Calu3 (cell line): ENCODE data around the gene KIF26B. TPM values are rescaled to one million over a fixed set of nuclear protein-coding genes. Genes with fewer than 3 reads are reported as not detected.
"Not testable (repeated sequence)": the region's sequence is repeated elsewhere in the genome, so short reads cannot be mapped to it uniquely, and the experiment has no call there.

Experiments used
- BruUV-seq: library from RNA; stranded (reverse); fragments of 400-500 nt; replicated peaks from 2 replicates; lab custom pipeline; 2021; lab: Mats Ljungman, UMichigan
- CTCF ChIA-PET: fragments of 300-600 bp; sonication (Branson Sonifier 250); formaldehyde crosslinking; loops from one replicate; lab custom pipeline; 2022; ENCODE audit warnings: antibody characterized with exemption; lab: Charles Lee
- DNase-seq: peaks from one replicate; pipeline ENCODE4 v3.0.0; 2022
- H3K27ac Mint-ChIP-seq: one replicate; pipeline ENCODE4 v1.8.0; 2022; ENCODE audit warnings: mixed read lengths; ENCODE audit not compliant: unreplicated experiment
- H3K27me3 Mint-ChIP-seq: one replicate; pipeline ENCODE4 v1.8.0; 2022; ENCODE audit warnings: mixed read lengths; ENCODE audit not compliant: unreplicated experiment
- H3K36me3 Mint-ChIP-seq: one replicate; pipeline ENCODE4 v1.8.0; 2022; ENCODE audit warnings: mild to moderate bottlenecking, moderate library complexity, mixed read lengths; ENCODE audit not compliant: insufficient read depth, unreplicated experiment
- H3K4me1 Mint-ChIP-seq: one replicate; pipeline ENCODE4 v1.8.0; 2022; ENCODE audit warnings: mild to moderate bottlenecking, low read depth, mixed read lengths; ENCODE audit not compliant: unreplicated experiment
- H3K4me3 Mint-ChIP-seq: one replicate; pipeline ENCODE4 v1.8.0; 2022; ENCODE audit warnings: mild to moderate bottlenecking, low read depth, moderate library complexity, mixed read lengths; ENCODE audit not compliant: unreplicated experiment
- H3K9me3 Mint-ChIP-seq: one replicate; pipeline ENCODE4 v1.8.0; 2022; ENCODE audit warnings: low read depth, mixed read lengths; ENCODE audit not compliant: unreplicated experiment
- CTCF ChIP-seq: fragments of 200-600 bp; IDR thresholded peaks from one replicate; pipeline ENCODE4 v1.8.0; 2022; ENCODE audit warnings: antibody characterized with exemption; ENCODE audit not compliant: unreplicated experiment
- intact Hi-C: fragments of 100-400 bp; cut with micrococcal nuclease; formaldehyde crosslinking; loops from one replicate; pipeline ENCODE4 v1.10.0; 2022; ENCODE audit not compliant: unreplicated experiment
- total RNA-seq: library from RNA; stranded (reverse); gene quantifications from 2 replicates; pipeline ENCODE4 v1.2.3, GENCODE V29; 2022

KIF26B gene
- total RNA-seq, 1 experiment from 2014 or later = 1.1 TPM

DNA sequence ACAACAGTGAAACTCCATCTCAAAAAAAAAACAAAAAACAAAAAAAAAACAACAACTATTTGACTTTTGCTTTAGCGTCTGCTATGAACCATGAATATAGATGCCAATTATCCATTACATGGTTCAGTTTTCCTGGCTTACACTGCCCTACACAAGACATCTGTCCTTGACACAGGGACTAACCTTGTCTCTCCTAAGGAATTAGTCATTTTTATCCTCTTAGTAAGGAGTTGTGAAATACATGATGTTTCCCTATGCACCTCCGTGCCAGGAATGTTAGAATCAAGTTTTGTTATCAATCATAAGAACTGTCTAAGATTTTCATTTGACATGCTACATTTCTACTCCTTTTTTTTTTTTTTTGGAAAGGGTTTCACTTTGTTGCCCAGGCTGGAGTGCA, 241.8 kb downstream of the KIF26B start:
- H3K4me3 Mint-ChIP-seq = no peak overlapping the region
- DNase-seq = no peak
- H3K4me1 Mint-ChIP-seq = no peaks in the 10 kb centered on the region
- H3K27ac Mint-ChIP-seq = no peak overlapping the region
- no peaks in the 10 kb centered on the region for H3K27me3 Mint-ChIP-seq
- intact Hi-C loops = loop anchor here (10.0 kb wide), 1 partner anchor 608 kb away; no protein-coding TSS in a partner anchor
- H3K36me3 Mint-ChIP-seq = no peaks in the 10 kb centered on the region
- CTCF ChIA-PET = no interaction called here
- no peak for TF ChIP-seq CTCF
- peaks cover 6% of the 10 kb centered on the region for H3K9me3 Mint-ChIP-seq
- no TSS peak for BruUV-seq

- BruUV-seq = no TSS peak
- Mint-ChIP-seq H3K4me3 (no peak overlapping the region), H3K36me3 (no peaks in the 10 kb centered on the region), H3K27ac (no peak overlapping the region), H3K9me3 (peaks cover 4% of the 10 kb centered on the region), H3K27me3 (no peaks in the 10 kb centered on the region), H3K4me1 (no peaks in the 10 kb centered on the region)
- DNase-seq = no peak
- no peak for TF ChIP-seq CTCF
- intact Hi-C loops = loop anchor here (10.0 kb wide), 1 partner anchor 607 kb away; no protein-coding TSS in a partner anchor
- CTCF ChIA-PET = no interaction called here
These were observed 243.0 kb downstream of the KIF26B start for GRCh38 chr1:245397771-245398170.

GRCh38 chr1:245398180-245398579, 243.4 kb downstream of the KIF26B start:
- no peaks in the 10 kb centered on the region for H3K27me3 Mint-ChIP-seq
- CTCF ChIA-PET = no interaction called here
- H3K4me3 Mint-ChIP-seq = no peak overlapping the region
- BruUV-seq = no TSS peak
- no peak for TF ChIP-seq CTCF
- H3K4me1 Mint-ChIP-seq = no peaks in the 10 kb centered on the region
- DNase-seq = no peak
- peaks cover 3% of the 10 kb centered on the region for H3K9me3 Mint-ChIP-seq
- intact Hi-C loops = loop anchor here (10.0 kb wide), 1 partner anchor 607 kb away; no protein-coding TSS in a partner anchor
- H3K27ac Mint-ChIP-seq = no peak overlapping the region
- H3K36me3 Mint-ChIP-seq = no peaks in the 10 kb centered on the region

- Mint-ChIP-seq H3K4me1 (no peaks in the 10 kb centered on the region), H3K4me3 (no peak overlapping the region), H3K27ac (no peak overlapping the region), H3K27me3 (no peaks in the 10 kb centered on the region), H3K36me3 (no peaks in the 10 kb centered on the region), H3K9me3 (no peaks in the 10 kb centered on the region)
- no peak for TF ChIP-seq CTCF
- CTCF ChIA-PET = no interaction called here
- BruUV-seq = no TSS peak
- DNase-seq = no peak
- intact Hi-C loops = no loop called here
These were observed 247.2 kb downstream of the KIF26B start for GRCh38 chr1:245401881-245402587.

DNA sequence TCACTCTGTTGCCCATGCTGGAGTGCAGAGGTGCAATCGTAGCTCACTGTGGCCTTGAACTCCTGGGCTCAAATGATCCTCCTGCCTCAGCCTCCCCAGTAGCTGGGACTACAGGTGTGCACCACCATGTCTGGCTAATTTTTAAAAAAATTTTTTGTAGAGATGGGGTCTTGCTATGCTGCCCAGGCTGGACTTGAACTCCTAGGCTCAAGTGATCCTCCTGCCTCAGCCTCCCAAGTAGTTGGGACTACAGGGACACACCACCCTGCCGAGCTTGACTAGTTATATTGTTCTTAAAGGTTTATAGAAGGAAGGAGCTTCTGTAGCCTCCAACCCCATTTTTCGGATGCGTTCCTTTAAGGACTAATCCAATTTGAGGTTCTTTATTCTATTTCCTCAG, 248.2 kb downstream of the KIF26B start:
- intact Hi-C loops, H3K4me3 Mint-ChIP-seq, H3K36me3 Mint-ChIP-seq, H3K27me3 Mint-ChIP-seq, H3K4me1 Mint-ChIP-seq, H3K9me3 Mint-ChIP-seq, H3K27ac Mint-ChIP-seq, DNase-seq, BruUV-seq: not testable (repeated sequence)
- CTCF ChIA-PET = interaction anchor here (1.1 kb wide), 1 partner anchor 15 kb away, joined by 4 read pairs; no protein-coding TSS in a partner anchor
